ENCODE measurements around the gene NDUFA1.

The NDUFA1 gene

DNA sequence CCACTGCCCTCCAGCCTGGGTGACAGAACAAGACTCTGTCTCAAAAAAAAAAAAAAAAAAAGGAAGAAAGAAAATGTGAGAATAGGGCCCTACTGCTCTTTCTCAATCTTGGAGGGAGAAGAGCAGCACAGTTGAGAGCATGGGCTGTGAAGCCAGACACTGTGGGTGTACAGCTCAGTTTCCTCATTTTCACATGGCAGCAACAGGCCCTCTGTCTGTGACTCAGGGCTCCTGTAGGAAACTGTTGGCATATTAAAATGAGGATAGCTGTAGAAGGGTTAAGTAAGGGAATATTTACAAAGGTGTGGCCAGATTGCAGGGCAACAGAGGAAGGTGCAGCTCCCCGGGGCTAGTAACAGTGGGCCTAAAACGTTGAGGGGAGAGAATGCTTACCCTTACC lies 27.5 kb downstream of the NDUFA1 start:
- TF ChIP-seq, protein P1, sequence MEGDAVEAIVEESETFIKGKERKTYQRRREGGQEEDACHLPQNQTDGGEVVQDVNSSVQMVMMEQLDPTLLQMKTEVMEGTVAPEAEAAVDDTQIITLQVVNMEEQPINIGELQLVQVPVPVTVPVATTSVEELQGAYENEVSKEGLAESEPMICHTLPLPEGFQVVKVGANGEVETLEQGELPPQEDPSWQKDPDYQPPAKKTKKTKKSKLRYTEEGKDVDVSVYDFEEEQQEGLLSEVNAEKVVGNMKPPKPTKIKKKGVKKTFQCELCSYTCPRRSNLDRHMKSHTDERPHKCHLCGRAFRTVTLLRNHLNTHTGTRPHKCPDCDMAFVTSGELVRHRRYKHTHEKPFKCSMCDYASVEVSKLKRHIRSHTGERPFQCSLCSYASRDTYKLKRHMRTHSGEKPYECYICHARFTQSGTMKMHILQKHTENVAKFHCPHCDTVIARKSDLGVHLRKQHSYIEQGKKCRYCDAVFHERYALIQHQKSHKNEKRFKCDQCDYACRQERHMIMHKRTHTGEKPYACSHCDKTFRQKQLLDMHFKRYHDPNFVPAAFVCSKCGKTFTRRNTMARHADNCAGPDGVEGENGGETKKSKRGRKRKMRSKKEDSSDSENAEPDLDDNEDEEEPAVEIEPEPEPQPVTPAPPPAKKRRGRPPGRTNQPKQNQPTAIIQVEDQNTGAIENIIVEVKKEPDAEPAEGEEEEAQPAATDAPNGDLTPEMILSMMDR (IDR thresholded peaks at IDR 0.05), result no peak

DNA sequence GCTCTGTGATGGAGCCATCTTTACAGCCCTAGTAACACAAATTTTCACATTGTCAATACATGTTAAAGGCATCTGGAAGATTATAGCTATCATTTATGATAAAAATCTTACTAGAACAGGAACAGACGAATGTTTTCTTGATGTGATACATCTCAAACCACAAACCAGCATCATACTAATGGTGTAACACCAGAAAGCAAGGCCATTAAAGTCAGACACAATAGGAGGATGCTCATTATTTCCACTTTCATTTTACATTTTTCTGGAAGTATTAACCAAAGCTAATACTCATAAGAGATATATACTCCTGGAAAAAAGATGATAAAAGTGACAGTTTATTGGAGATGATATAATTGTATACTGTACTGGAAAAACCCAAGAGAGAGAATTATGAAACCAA lies 29.3 kb downstream of the NDUFA1 start:
- TF ChIP-seq, protein P1 (IDR thresholded peaks at IDR 0.05), result no peak

DNA sequence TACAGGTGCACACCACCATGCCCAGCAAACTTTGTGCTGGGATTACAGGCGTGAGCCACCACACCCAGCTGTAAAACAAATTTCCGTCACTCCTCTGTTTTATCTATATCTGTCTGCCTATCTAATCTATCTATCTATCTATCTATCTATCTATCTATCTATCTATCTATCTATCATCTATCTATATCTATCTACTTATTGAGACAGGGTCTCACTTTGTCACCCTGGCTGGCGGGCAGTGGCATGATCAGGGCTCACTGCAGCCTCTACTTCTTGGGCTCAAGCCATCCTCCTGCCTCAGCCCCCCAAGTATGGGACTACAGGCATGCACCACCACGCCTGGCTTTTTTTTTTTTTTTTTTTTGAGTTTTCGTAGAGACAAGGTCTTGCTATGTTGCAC lies 44.7 kb downstream of the NDUFA1 start:
- TF ChIP-seq, protein P1 (IDR thresholded peaks at IDR 0.05), result no peak

DNA sequence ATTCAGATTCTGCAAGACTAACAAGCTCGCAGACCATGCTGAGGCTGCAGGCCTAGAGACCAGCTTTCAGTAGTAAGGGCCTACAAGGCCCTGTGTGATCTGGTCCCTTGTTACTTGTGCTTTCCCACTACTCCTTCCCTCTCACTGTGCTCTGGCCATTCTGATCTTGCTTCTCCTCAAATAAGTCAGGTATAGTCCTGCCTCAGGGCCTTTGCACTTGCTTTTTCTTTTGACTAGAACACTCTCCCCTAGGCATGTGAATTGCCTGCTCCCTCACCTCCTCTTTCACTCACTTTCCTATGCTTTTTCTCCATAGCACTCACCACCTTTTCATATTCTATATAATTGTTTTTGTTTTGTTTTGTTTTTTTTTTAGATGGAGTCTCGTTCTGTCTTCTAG lies 46.2 kb downstream of the NDUFA1 start:
- TF ChIP-seq, protein P1 (IDR thresholded peaks at IDR 0.05), result no peak

DNA sequence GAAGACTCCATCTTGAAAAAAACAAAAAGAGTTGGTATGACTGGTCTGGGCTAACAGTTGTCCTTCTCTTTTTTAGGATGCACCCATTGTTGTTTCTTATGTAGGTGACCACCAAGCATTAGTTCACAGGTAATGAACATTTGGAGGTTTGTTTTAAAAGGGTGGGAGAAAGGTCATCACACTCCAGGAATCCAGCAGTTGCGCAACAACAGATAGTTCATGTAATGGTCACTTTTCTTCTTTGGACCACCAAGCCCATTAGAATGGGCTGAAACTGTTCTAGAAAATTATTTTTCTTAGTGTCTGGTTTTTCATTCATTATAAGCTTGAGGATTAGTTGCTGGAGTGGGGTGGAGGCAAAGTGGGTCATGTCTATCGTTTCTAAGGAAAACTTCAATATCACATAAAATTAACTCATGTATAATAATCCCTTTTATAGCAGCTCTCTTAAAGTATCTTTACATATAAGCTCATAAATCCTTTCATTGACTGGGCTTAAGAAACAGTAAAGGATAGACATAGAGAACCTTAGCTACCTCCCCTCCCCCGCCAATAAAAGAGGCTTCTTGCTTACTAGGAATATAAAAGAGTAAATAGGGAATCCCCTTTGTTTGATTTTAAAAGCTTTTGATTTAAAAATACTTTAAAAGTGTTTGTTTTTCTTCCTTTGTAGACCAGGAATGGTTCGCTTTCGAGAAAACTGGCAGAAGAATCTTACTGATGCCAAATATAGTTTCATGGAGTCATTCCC lies 48.4 kb downstream of the NDUFA1 start:
- TF ChIP-seq, protein P1 (IDR thresholded peaks at IDR 0.05), result no peak

Measured in LNCAP (cell line).